SK-N-MC (cell line): ENCODE results near the gene RHOT1.

ENCODE experiments used
- DNase-seq: peaks from one replicate; pipeline ENCODE4 v3.0.0-alpha.2; 2011; ENCODE audit warnings: low read depth, low spot score
- H3K27ac ChIP-seq: fragments of 200-600 bp; sonication (generic); 2 replicates; pipeline ENCODE4 v1.5.1; 2016; ENCODE audit warnings: mixed run types
- H3K36me3 ChIP-seq: fragments of 200-600 bp; sonication (generic); 2 replicates; pipeline ENCODE4 v1.6.1; 2017; ENCODE audit warnings: antibody characterized with exemption, low read length, mixed read lengths; ENCODE audit not compliant: insufficient read depth
- H3K4me3 ChIP-seq: fragments of 200-600 bp; sonication (generic); 2 replicates; pipeline ENCODE4 v1.5.1; 2016
- H3K9ac ChIP-seq: fragments of 200-600 bp; sonication (generic); 2 replicates; pipeline ENCODE4 v1.8.0; 2017; ENCODE audit warnings: mixed run types, mixed read lengths; ENCODE audit not compliant: insufficient read length
- H3K9me3 ChIP-seq: fragments of 200-600 bp; sonication (generic); 2 replicates; pipeline ENCODE4 v1.6.1; 2017; ENCODE audit warnings: low read depth, mild to moderate bottlenecking, antibody characterized with exemption, low read length, moderate library complexity, mixed read lengths
- EZH2 ChIP-seq: fragments of 200-600 bp; sonication (generic); IDR thresholded peaks from one replicate; pipeline ENCODE4 v1.6.1; 2017; ENCODE audit warnings: antibody characterized with exemption
- FOXP2 ChIP-seq: optimal IDR thresholded peaks from 2 replicates; pipeline ENCODE3; 2011; ENCODE audit warnings: mild to moderate bottlenecking, moderate library complexity; ENCODE audit not compliant: insufficient read depth; ENCODE audit errors: extremely low read length, control extremely low read depth
- POLR2AphosphoS5 ChIP-seq: IDR thresholded peaks from 2 replicates; pipeline ENCODE4 v1.6.1; 2012; ENCODE audit warnings: mild to moderate bottlenecking, low read depth, low read length, borderline replicate concordance

Gene RHOT1

DNA sequence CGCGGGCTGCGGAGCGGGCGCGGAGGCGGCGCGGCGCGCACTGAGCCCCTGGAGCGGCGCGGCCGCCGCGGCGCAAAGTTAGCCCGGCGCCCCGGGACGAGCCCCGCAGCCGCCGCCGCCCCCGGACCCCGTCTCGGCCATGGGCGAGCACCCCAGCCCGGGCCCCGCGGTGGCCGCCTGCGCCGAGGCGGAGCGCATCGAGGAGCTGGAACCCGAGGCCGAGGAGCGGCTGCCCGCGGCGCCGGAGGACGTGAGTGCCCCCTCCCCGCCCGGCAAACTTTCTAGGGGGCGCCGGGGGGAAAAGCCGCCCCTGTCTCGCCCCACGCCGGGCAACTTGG lies 123.7 kb downstream of the RHOT1 start:
- no peak overlapping the region for H3K27ac ChIP-seq
- H3K9ac ChIP-seq: no peak overlapping the region
- no peaks in the 10 kb centered on the region for H3K36me3 ChIP-seq
- no peaks in the 10 kb centered on the region for H3K9me3 ChIP-seq
- peak overlapping the region; percentile 72 for H3K4me3 ChIP-seq
- TF ChIP-seq FOXP2 (no peak), EZH2 (no peak), POLR2AphosphoS5 (no peak)
- no peak for DNase-seq

DNA sequence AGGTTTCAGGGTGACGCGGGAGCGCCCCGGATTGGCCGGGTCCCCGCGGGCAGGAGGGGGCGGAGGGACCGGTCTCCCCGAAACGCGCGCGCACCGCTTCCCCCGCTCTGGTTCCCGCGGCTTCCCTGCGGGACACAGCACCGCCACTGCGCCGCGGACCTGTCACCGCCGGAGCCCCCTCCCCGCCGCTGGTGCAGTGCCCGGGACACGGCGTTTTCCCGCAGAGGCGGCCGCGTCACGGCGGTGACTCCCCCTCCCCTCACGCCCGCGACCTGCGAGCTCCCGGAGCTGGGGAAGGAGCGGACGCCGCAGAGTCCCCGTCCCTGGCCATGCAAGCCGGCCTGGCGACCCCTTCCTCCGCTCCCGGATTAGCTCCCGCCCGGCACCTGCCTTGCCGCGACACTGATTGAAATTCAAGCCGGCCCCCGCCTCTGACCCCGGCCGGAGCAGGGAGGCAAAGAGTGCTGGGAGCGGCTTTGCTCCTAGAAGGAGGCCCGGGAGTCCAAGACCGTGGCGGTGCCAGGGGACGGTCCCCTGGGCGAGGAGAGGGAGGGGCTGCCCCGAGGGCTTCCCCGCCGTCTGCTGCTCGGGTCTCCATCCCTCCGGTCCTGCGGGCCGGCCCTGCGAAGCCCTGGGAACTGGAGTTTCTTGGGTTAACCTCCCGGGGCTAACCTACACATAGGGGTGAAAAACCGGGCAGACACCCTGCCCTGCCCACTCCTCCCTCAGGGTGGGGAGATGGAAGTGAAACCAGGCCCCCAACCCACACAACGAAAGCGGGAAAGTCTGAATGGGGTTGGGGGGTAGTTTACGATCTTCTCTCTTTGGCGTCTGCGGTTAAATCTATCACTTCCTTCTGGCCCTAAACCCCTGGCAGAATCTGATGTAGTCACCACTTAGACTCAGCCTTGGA lies 124.3 kb downstream of the RHOT1 start:
- Histone ChIP-seq H3K9ac (no peak overlapping the region), H3K4me3 (peak overlapping the region; percentile 72), H3K36me3 (no peaks in the 10 kb centered on the region), H3K9me3 (no peaks in the 10 kb centered on the region), H3K27ac (no peak overlapping the region)
- TF ChIP-seq POLR2AphosphoS5: no peak
- TF ChIP-seq EZH2: peak; percentile 92
- DNase-seq: no peak

DNA sequence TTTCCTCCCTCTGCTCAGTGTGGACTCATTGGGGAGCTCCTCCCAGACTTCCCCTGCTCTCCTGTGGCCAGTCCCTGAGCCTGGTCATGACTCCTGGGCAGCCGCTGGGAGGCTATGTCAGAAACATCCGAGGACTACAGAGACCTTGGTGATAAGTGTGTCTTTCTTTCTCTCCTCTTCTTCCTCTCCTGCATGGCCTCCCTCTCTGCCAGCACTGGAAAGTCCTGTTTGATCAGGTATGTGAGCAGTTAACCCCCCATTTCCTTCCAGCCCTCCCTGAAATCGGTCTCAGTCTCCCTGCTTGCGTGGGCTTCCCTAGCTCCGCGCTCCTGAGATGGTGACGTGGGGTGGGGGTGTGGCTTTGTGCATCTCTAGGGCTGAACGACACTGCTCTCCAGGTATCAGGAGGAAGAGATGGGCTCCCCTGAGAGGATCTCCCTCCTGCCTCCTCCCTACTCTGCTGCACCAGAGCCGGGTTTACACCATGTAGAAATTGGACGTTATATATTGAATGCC lies 125.4 kb downstream of the RHOT1 start:
- no peaks in the 10 kb centered on the region for H3K36me3 ChIP-seq
- no peak overlapping the region for H3K9ac ChIP-seq
- no peak overlapping the region for H3K4me3 ChIP-seq
- H3K9me3 ChIP-seq: no peaks in the 10 kb centered on the region
- TF ChIP-seq FOXP2 (no peak), EZH2 (no peak), POLR2AphosphoS5 (no peak)
- H3K27ac ChIP-seq: no peak overlapping the region
- DNase-seq: no peak

DNA sequence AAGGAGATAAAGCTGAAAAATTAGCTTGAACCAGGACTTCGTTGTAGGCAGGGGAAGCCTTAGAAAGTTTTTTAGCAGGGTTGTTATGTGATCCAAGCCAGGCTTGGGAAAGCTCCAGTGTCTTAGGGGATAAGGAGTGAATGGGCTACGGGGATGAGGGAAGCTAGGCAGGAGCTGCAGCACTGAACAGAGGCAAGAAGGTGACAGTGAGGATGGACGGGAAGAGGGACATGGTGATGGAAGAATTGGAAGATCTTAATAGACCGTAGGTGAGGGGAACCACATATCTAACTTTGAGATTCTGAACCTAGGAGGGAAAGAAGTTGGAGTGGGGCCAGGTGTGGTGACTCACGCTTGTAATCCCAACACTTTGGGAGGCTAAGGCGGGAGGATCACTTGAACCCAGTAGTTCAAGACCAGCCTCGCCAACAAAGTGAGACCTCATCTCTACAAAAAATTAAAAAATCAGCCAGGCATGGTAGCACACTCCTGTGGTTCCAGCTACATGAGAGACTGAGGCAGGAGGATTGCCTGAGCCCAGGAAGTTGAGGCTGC lies 126.5 kb downstream of the RHOT1 start:
- H3K4me3 ChIP-seq: no peak overlapping the region
- no peak for TF ChIP-seq FOXP2
- no peak for TF ChIP-seq EZH2
- TF ChIP-seq POLR2AphosphoS5: no peak
- no peak for DNase-seq
- no peaks in the 10 kb centered on the region for H3K9me3 ChIP-seq
- no peak overlapping the region for H3K27ac ChIP-seq
- H3K36me3 ChIP-seq: no peaks in the 10 kb centered on the region
- H3K9ac ChIP-seq: no peak overlapping the region

DNA sequence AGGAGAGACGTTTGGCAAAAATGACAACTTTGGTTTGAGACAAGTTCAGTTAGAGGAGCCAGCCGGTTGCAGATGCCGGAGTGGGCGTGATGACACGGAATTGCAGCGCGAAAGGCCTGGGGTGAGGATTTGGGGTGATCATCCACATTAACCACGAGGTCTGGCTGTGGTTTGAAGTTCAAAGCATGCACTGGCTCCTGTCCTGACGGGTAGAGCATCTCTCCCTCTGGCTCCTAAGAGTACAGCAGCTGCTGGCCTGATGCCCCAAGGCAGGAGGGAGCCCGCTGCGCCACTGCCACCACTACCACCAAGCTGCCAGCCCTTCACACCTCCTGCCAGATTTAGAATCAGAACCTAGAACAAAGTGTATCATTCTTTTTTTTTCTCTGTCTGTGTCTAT lies 127.1 kb downstream of the RHOT1 start:
- no peak for DNase-seq
- Histone ChIP-seq H3K36me3 (no peaks in the 10 kb centered on the region), H3K9ac (no peak overlapping the region), H3K9me3 (no peaks in the 10 kb centered on the region), H3K4me3 (no peak overlapping the region), H3K27ac (no peak overlapping the region)
- TF ChIP-seq POLR2AphosphoS5 (no peak), FOXP2 (no peak), EZH2 (no peak)

DNA sequence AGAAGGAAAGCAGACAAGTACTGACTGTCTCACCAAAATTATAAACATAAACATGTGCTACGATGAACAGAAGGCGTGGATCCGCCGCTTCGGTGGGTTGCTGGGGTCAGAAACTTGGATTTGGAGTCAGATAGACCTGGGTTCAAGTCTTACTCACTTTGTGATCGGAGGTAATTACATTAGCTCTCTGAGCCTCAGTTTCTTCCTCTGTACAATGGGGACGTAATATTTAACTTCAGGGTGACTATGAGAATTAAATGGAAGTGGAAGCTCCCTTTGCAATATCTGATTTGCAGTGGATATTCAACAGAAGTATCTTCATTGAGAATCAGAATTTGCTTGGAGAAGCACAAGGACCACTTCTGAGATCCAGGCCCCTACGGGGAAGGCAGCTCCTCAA lies 129.5 kb downstream of the RHOT1 start:
- Histone ChIP-seq H3K36me3 (no peaks in the 10 kb centered on the region), H3K9ac (no peak overlapping the region), H3K27ac (no peak overlapping the region), H3K4me3 (no peak overlapping the region), H3K9me3 (no peaks in the 10 kb centered on the region)
- TF ChIP-seq EZH2 (no peak), FOXP2 (no peak), POLR2AphosphoS5 (no peak)
- DNase-seq: no peak

DNA sequence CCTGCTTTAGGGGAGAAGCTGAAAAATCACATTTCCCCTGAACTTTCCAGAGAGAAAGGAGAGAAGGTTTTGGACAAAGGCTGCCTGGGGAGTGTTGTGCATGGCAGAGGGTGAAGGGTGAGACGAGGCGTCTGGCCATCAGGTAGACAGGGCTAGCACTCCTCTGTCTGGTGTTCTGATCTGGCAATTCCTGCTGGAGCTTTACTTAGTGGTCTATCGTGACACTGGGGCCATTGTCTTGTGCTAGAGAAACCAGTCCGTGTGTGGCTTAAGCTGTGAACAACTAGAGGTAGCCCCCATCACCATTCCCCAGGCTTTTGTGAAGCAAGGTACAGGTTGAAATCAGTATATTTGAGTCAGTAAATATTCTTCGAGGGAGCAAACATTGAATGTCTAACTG lies 131.8 kb downstream of the RHOT1 start:
- Histone ChIP-seq H3K9me3 (no peaks in the 10 kb centered on the region), H3K4me3 (no peak overlapping the region)
- no peak for TF ChIP-seq POLR2AphosphoS5
- no peak for TF ChIP-seq FOXP2

DNA sequence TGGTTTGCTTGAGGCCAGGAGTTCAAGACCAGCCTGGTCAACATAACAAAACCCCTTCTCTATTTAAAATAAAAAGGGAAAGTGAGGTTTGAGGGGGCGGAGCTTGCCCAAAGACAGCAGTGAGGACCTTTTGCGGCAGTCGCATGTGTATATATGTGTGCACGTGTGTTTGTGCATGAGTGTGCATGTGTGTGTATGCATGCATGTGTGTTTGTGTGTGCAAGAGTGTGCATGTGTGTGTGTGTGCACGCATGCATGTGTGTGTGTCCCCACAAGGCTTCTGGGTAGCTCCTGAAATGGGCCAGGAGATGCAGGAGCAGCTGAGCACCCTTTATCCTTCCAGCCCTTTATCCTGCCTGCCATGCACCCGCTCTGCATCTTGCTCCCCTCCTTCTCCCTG lies 132.3 kb downstream of the RHOT1 start:
- no peak for DNase-seq
- no peak overlapping the region for H3K4me3 ChIP-seq
- H3K9ac ChIP-seq: no peak overlapping the region
- no peak overlapping the region for H3K27ac ChIP-seq
- TF ChIP-seq FOXP2 (no peak), POLR2AphosphoS5 (no peak), EZH2 (no peak)
- H3K36me3 ChIP-seq: no peaks in the 10 kb centered on the region
- H3K9me3 ChIP-seq: no peaks in the 10 kb centered on the region

More for the DNA sequence above, 131.8 kb downstream of the RHOT1 start:
- no peak for DNase-seq
- Histone ChIP-seq H3K36me3 (no peaks in the 10 kb centered on the region), H3K9ac (no peak overlapping the region), H3K27ac (no peak overlapping the region)
